WTC11 (cell line): ENCODE data around the gene LCNL1.
"Not testable (repeated sequence)": the region's sequence is repeated elsewhere in the genome, so short reads cannot be mapped to it uniquely, and the experiment has no call there.

Source experiments
- ATF1 ChIP-seq: sonication (generic); formaldehyde crosslinking; IDR thresholded peaks from 2 replicates; pipeline ENCODE4 v1.8.1; 2023; ENCODE audit warnings: mild to moderate bottlenecking, moderate library complexity, missing genetic modification reagents
- ELF4 ChIP-seq: sonication (generic); formaldehyde crosslinking; IDR thresholded peaks from 2 replicates; pipeline ENCODE4 v1.8.1; 2022; ENCODE audit warnings: low read depth, mild to moderate bottlenecking, moderate library complexity, missing genetic modification reagents
- ESRRA ChIP-seq: sonication (generic); formaldehyde crosslinking; IDR thresholded peaks from 2 replicates; pipeline ENCODE4 v1.8.1; 2022; ENCODE audit warnings: mild to moderate bottlenecking, missing genetic modification reagents, borderline replicate concordance
- IRF2 ChIP-seq: sonication (generic); formaldehyde crosslinking; IDR thresholded peaks from 2 replicates; pipeline ENCODE4 v1.8.0; 2022; ENCODE audit warnings: low read depth, missing genetic modification reagents, borderline replicate concordance
- JAZF1 ChIP-seq: fragments of 250-450 bp; sonication (Bioruptor Pico); IDR thresholded peaks from 2 replicates; pipeline ENCODE4 v1.9.0; 2021; ENCODE audit warnings: moderate library complexity, mild to moderate bottlenecking, inconsistent platforms
- OVOL2 ChIP-seq: fragments of 250-450 bp; sonication (Bioruptor Pico); IDR thresholded peaks from 2 replicates; pipeline ENCODE4 v1.9.0; 2021; ENCODE audit warnings: mild to moderate bottlenecking, borderline replicate concordance
- ZNF219 ChIP-seq: sonication (generic); formaldehyde crosslinking; IDR thresholded peaks from 2 replicates; pipeline ENCODE4 v1.8.0; 2023; ENCODE audit warnings: missing genetic modification reagents, mild to moderate bottlenecking, borderline replicate concordance
- ZNF263 ChIP-seq: sonication (generic); formaldehyde crosslinking; IDR thresholded peaks from 2 replicates; pipeline ENCODE4 v1.8.1; 2022; ENCODE audit warnings: low read depth, mild to moderate bottlenecking, moderate library complexity, missing genetic modification reagents
- TF ChIP-seq, protein P1 (sequence below): fragments of 200-600 bp; IDR thresholded peaks from 2 replicates; pipeline ENCODE4 v1.8.0; 2022; ENCODE audit warnings: antibody characterized with exemption
- TF ChIP-seq, protein P2 (sequence below): sonication (generic); formaldehyde crosslinking; IDR thresholded peaks from 2 replicates; pipeline ENCODE4 v1.8.0; 2022; ENCODE audit warnings: mild to moderate bottlenecking, missing genetic modification reagents

DNA sequence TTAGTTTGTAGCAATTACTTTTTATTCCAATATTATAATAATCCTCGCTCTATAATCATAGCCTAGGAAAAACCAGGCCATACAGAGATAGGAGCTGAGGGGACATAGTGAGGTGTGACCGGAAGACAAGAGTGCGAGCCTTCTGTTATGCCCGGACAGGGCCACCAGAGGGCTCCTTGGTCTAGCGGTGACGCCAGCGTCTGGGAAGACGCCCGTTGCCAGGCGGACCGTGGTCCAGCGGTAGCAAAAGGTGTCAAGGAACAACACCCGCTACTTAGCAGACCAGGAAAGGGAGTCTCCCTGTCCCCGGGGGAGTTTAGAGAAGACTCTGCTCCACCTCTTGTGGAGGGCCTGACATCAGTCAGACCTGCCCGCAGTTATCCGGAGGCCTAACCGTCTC lies 21.5 kb downstream of the LCNL1 start:
- TF ChIP-seq ATF1; OVOL2; ZNF263; JAZF1; ZNF219 (CRISPR knock-in tag); IRF2 (CRISPR knock-in tag); ESRRA; ELF4: not testable (repeated sequence)
- TF ChIP-seq, protein P1, sequence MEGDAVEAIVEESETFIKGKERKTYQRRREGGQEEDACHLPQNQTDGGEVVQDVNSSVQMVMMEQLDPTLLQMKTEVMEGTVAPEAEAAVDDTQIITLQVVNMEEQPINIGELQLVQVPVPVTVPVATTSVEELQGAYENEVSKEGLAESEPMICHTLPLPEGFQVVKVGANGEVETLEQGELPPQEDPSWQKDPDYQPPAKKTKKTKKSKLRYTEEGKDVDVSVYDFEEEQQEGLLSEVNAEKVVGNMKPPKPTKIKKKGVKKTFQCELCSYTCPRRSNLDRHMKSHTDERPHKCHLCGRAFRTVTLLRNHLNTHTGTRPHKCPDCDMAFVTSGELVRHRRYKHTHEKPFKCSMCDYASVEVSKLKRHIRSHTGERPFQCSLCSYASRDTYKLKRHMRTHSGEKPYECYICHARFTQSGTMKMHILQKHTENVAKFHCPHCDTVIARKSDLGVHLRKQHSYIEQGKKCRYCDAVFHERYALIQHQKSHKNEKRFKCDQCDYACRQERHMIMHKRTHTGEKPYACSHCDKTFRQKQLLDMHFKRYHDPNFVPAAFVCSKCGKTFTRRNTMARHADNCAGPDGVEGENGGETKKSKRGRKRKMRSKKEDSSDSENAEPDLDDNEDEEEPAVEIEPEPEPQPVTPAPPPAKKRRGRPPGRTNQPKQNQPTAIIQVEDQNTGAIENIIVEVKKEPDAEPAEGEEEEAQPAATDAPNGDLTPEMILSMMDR: peak; percentile 41
- TF ChIP-seq, protein P2, sequence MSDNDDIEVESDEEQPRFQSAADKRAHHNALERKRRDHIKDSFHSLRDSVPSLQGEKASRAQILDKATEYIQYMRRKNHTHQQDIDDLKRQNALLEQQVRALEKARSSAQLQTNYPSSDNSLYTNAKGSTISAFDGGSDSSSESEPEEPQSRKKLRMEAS: not testable (repeated sequence)
